ENCODE data around the gene INTS11. TPM values are rescaled to one million over a fixed set of nuclear protein-coding genes. Genes with fewer than 3 reads are reported as not detected.

The INTS11 gene
- total and polyA plus RNA-seq, 4 donors, result 26.3 to 40.5 (median 34.5) TPM

DNA sequence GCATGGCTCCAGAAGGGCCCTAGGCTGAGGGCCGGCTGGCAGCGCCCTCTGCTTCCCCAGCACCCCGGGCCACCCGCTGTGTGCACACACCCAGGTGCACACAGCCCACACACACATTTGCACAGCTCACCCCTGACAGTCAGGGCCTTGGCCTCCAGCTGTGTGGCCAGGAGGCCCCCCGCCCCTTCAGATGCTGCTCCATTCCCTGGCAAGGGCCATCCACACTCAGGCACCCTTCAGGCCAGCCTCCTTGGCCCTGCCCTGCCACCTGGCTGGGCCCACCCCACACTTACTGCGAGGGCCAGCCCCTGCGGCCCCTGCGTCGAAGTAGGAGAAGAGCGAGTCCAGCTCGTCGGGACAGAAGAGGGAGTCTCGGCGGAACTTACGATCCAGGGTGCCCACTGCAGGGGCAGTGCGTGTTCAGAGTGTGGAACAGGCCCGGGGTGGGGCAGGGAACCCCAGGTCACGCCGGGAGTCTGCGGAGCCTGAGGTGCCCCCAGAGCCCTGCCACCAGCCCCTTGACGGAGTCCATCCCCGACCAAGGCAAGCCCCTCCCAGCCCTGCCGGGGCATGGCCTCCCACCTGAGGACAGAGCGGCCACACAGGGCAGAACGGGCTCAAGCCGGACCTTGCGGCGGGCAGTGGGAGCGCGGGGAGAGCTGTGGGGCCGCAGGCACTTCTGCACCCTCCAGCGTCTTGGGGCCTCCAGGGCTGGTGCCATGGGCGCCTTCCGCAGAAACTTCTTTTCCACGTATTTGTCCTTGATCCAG is 29.1 kb downstream of the INTS11 start:
- Histone ChIP-seq H3K27ac (ENCODE audit: low read depth in 1 of 2, low read length in 2 of 2) (no peak overlapping the region), H3K4me1 (ENCODE audit: control insufficient read depth in 4 of 4, insufficient read depth in 4 of 4, low read length in 3 of 4) (peaks cover 0 to 11% (median 6%) of the 10 kb centered on the region in 4 donors), H3K9ac (ENCODE audit: low read depth in 1 of 2, low read length in 2 of 2) (no peak overlapping the region), H3K4me3 (ENCODE audit: low read depth in 1 of 3, low read length in 3 of 3) (no peak overlapping the region), H3K27me3 (ENCODE audit: control insufficient read depth in 4 of 4, insufficient read depth in 4 of 4, low read length in 3 of 4) (no peaks in the 10 kb centered on the region), H3K9me3 (ENCODE audit: control insufficient read depth in 4 of 4, low read length in 3 of 4) (no peaks in the 10 kb centered on the region), H3K36me3 (ENCODE audit: control insufficient read depth in 4 of 4, insufficient read depth in 3 of 4, low read depth in 1 of 4, low read length in 3 of 4) (peaks cover 0 to 17% (median 2%) of the 10 kb centered on the region in 4 donors)
- DNase-seq (ENCODE audit: low spot score), result no peak
- TF ChIP-seq SP1 (IDR thresholded peaks at IDR 0.05), result no peak
- TF ChIP-seq, protein P1, sequence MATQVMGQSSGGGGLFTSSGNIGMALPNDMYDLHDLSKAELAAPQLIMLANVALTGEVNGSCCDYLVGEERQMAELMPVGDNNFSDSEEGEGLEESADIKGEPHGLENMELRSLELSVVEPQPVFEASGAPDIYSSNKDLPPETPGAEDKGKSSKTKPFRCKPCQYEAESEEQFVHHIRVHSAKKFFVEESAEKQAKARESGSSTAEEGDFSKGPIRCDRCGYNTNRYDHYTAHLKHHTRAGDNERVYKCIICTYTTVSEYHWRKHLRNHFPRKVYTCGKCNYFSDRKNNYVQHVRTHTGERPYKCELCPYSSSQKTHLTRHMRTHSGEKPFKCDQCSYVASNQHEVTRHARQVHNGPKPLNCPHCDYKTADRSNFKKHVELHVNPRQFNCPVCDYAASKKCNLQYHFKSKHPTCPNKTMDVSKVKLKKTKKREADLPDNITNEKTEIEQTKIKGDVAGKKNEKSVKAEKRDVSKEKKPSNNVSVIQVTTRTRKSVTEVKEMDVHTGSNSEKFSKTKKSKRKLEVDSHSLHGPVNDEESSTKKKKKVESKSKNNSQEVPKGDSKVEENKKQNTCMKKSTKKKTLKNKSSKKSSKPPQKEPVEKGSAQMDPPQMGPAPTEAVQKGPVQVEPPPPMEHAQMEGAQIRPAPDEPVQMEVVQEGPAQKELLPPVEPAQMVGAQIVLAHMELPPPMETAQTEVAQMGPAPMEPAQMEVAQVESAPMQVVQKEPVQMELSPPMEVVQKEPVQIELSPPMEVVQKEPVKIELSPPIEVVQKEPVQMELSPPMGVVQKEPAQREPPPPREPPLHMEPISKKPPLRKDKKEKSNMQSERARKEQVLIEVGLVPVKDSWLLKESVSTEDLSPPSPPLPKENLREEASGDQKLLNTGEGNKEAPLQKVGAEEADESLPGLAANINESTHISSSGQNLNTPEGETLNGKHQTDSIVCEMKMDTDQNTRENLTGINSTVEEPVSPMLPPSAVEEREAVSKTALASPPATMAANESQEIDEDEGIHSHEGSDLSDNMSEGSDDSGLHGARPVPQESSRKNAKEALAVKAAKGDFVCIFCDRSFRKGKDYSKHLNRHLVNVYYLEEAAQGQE (IDR thresholded peaks at IDR 0.05), result no peak
- TF ChIP-seq YY1 (IDR thresholded peaks at IDR 0.05), result no peak
- TF ChIP-seq FOXA1 (IDR thresholded peaks at IDR 0.05), result no peak
- no peak for TF ChIP-seq JUND (IDR thresholded peaks at IDR 0.05)
- TF ChIP-seq, protein P2, sequence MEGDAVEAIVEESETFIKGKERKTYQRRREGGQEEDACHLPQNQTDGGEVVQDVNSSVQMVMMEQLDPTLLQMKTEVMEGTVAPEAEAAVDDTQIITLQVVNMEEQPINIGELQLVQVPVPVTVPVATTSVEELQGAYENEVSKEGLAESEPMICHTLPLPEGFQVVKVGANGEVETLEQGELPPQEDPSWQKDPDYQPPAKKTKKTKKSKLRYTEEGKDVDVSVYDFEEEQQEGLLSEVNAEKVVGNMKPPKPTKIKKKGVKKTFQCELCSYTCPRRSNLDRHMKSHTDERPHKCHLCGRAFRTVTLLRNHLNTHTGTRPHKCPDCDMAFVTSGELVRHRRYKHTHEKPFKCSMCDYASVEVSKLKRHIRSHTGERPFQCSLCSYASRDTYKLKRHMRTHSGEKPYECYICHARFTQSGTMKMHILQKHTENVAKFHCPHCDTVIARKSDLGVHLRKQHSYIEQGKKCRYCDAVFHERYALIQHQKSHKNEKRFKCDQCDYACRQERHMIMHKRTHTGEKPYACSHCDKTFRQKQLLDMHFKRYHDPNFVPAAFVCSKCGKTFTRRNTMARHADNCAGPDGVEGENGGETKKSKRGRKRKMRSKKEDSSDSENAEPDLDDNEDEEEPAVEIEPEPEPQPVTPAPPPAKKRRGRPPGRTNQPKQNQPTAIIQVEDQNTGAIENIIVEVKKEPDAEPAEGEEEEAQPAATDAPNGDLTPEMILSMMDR (IDR thresholded peaks at IDR 0.05; ENCODE audit: low read depth, low read length, missing input control), result no peak
- TF ChIP-seq HNF4G (IDR thresholded peaks at IDR 0.05), result no peak
- TF ChIP-seq, protein P3, sequence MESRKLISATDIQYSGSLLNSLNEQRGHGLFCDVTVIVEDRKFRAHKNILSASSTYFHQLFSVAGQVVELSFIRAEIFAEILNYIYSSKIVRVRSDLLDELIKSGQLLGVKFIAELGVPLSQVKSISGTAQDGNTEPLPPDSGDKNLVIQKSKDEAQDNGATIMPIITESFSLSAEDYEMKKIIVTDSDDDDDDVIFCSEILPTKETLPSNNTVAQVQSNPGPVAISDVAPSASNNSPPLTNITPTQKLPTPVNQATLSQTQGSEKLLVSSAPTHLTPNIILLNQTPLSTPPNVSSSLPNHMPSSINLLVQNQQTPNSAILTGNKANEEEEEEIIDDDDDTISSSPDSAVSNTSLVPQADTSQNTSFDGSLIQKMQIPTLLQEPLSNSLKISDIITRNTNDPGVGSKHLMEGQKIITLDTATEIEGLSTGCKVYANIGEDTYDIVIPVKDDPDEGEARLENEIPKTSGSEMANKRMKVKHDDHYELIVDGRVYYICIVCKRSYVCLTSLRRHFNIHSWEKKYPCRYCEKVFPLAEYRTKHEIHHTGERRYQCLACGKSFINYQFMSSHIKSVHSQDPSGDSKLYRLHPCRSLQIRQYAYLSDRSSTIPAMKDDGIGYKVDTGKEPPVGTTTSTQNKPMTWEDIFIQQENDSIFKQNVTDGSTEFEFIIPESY (IDR thresholded peaks at IDR 0.05), result no peak
- TF ChIP-seq EGR1 (IDR thresholded peaks at IDR 0.05; ENCODE audit: low read depth in 2 of 2), result no peak
- TF ChIP-seq, protein P4, sequence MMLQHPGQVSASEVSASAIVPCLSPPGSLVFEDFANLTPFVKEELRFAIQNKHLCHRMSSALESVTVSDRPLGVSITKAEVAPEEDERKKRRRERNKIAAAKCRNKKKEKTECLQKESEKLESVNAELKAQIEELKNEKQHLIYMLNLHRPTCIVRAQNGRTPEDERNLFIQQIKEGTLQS (IDR thresholded peaks at IDR 0.05), result no peak
- TF ChIP-seq, protein P5, sequence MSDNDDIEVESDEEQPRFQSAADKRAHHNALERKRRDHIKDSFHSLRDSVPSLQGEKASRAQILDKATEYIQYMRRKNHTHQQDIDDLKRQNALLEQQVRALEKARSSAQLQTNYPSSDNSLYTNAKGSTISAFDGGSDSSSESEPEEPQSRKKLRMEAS (IDR thresholded peaks at IDR 0.05), result no peak
- TF ChIP-seq GABPA (IDR thresholded peaks at IDR 0.05 in 1 of 2, conservative IDR thresholded peaks at IDR 0.05 in 1 of 2), result no peak
- TF ChIP-seq TAF1 (conservative IDR thresholded peaks at IDR 0.05), result no peak
- no peak for TF ChIP-seq RXRA (IDR thresholded peaks at IDR 0.05)
- TF ChIP-seq RAD21 (IDR thresholded peaks at IDR 0.05), result no peak
- TF ChIP-seq HNF4A (conservative IDR thresholded peaks at IDR 0.05), result no peak
- TF ChIP-seq NR2F2 (IDR thresholded peaks at IDR 0.05), result no peak
- TF ChIP-seq FOXA2 (IDR thresholded peaks at IDR 0.05), result no peak
- WGBS, result 97% methylated on average over 35 of the region's 35 CpGs

Measured in liver (tissue), 9 donors.